GM19467 (cell line): ENCODE measurements around the gene GAS6.

Experiments used
- ATAC-seq: cut with Tn5 transposase; IDR thresholded peaks from one replicate; pipeline ENCODE4 v1.9.1; 2021; ENCODE audit warnings: mild to moderate bottlenecking, moderate library complexity; ENCODE audit not compliant: unreplicated experiment

GAS6 gene

GRCh38 chr13:113888701-113889330 is 24.9 kb upstream of the GAS6 start:
- no peak for ATAC-seq

GRCh38 chr13:113887700-113888201 is 23.9 kb upstream of the GAS6 start:
- no peak for ATAC-seq

GRCh38 chr13:113886561-113887112 is 22.8 kb upstream of the GAS6 start:
- no peak for ATAC-seq

GRCh38 chr13:113884821-113885220 is 20.9 kb upstream of the GAS6 start:
- ATAC-seq: no peak

- no peak for ATAC-seq
These were observed 20.3 kb upstream of the GAS6 start for GRCh38 chr13:113883921-113884804.

- ATAC-seq: no peak
These were observed 19.5 kb upstream of the GAS6 start for GRCh38 chr13:113883314-113883811.

- no peak for ATAC-seq
These were observed 18.8 kb upstream of the GAS6 start for GRCh38 chr13:113882716-113883115.

GRCh38 chr13:113882267-113882630 is 18.4 kb upstream of the GAS6 start:
- ATAC-seq: no peak

- no peak for ATAC-seq
These were observed 17.9 kb upstream of the GAS6 start for GRCh38 chr13:113881614-113882266.

- no peak for ATAC-seq
These were observed 17.1 kb upstream of the GAS6 start for GRCh38 chr13:113880651-113881611.

GRCh38 chr13:113879494-113880360 is 15.9 kb upstream of the GAS6 start:
- ATAC-seq: no peak

- ATAC-seq: no peak
These were observed 15.1 kb upstream of the GAS6 start for GRCh38 chr13:113879017-113879416.

GRCh38 chr13:113877149-113877990 is 13.5 kb upstream of the GAS6 start:
- no peak for ATAC-seq

GRCh38 chr13:113876346-113877148 is 12.7 kb upstream of the GAS6 start:
- no peak for ATAC-seq

GRCh38 chr13:113875837-113876281 is 12.0 kb upstream of the GAS6 start:
- ATAC-seq: no peak

GRCh38 chr13:113875429-113875815 is 11.5 kb upstream of the GAS6 start:
- ATAC-seq: no peak
